Stimulated activated CD4-positive, alpha-beta T cell treated with anti-CD3 and anti-CD28 coated beads, Interleukin-15, amount 100 ng/mL, for 48 hours (primary cell): ENCODE measurements around the gene TUBG1.
"Not testable (repeated sequence)": the region's sequence is repeated elsewhere in the genome, so short reads cannot be mapped to it uniquely, and the experiment has no call there.

Experiments used
- DNase-seq, 2 donors: peaks; one replicate each; pipeline ENCODE4 v3.0.0-alpha.2; 2020; ENCODE audit warnings: low read depth in 2 of 2

The TUBG1 gene

DNA sequence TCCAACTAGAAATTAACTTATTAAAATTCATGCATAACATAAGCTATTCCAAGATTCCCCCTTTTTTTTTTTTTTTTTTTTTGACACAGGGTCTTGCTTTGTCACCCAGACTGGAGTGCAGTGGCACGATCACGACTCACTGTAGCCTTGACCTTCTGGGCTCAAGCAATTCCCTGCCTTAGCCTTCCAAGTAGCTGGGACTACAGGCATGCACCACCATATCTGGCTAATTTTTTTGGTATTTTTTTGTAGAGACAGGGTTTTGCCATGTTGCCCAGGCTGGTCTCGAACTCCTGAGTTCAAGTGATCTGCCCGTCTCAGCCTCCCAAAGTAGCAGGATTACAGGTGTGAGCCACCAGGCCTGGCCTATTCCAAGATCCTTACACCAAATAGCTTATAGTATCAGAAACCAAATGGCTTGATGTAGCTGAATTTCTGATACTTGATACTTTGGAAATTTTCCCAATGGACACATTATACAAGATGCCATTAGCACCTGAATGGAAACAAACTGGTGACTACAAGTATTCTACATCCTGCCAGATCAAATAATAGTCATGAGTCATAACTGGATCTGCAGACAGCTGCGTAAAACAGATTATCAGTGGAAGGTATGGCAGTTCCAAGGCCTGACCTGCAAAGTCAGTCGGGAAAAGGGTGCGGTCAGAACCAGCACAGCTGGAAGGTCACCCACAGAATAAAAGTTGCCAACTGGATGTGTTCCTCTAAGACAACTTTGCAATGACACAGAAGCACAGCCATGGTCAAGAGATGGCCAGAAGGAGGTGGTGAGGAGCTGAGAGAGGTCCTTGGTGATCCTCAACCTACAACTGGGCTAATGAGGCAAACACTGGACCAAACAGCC, 14.5 kb downstream of the TUBG1 start:
- no peak for DNase-seq

DNA sequence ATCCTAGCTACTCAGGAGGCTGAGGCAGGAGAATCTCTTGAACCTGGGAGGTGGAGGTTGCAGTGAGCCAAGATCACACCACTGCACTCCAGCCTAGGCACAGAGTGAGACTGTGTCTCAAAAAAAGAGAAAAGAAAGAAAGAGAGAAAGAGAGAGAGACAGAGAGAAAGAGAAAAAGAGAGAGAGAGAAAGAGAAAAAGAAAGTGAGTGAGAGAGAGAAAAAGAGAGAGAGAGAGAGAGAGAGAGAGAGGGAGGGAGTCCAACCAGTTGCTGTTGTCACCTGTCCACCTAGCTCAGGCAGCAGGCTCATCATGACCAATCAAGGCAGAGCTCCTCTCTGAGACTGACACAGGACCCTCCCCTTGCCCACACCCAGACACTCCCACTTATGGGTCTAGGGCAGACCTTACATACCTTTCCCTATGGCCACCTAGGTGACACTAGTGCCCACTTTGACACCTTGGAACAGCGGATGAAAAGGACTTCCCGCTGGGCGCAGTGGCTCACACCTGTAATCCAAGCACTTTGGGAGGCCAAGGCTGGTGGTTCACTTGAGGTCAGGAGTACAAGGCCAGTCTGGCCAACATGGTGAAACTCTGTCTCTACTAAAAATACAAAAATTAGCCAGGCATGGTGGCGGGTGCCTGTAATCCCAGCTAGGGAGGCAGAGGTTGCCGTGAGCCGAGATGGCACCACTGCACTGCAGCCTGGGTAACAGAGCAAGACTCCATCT, 17.7 kb downstream of the TUBG1 start:
- DNase-seq = not testable (repeated sequence)

DNA sequence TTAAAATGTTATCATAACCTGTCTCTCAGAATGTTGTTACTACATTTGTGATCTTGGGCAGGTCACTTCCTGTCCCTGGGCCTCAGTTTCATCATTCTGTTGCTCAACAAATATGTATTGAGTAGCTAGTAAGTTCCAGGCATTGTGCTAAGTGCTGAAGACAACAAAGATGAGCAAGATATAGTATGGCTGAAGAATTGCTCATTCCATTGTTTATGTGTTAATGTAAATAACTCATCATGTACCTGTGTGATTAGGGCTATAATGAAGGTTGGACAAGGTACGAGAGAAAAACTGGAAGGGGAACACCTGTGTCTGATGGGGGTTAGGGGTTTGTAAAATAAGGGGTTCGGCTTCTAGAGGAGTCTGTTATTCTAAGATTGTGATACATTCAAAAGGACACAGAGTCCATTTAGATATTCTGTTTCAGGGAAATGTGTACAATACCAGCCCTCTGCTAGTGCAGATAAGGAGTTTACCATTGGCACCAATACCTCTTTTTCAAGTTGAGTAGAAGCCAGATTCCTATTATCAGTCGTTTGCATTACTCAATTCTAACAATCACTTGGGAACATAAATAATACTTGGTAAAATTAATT, 20.0 kb downstream of the TUBG1 start:
- DNase-seq = no peak

DNA sequence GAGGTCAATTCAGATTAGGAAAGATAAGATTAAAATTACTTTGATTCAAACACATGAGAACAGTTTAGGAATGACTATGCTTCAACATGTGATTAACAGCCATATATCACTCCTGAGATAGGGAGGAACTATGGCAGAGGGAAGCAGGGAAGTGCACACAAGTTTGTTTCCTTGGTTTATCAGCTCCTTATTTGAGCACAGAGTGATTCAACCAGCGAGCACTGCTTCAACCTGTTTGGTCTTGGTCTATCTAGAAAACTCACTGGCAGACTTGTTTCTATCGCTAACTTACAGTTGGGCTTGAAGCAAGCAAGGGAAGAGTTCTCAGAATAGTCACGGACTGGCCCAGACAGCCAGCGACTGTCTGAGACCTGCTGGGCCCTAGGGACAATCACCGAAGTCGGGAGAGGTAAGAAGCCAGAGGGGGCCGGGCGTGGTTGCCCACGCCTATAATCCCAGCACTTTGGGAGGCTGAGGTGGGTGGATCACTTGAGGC, 23.5 kb downstream of the TUBG1 start:
- DNase-seq = no peak

DNA sequence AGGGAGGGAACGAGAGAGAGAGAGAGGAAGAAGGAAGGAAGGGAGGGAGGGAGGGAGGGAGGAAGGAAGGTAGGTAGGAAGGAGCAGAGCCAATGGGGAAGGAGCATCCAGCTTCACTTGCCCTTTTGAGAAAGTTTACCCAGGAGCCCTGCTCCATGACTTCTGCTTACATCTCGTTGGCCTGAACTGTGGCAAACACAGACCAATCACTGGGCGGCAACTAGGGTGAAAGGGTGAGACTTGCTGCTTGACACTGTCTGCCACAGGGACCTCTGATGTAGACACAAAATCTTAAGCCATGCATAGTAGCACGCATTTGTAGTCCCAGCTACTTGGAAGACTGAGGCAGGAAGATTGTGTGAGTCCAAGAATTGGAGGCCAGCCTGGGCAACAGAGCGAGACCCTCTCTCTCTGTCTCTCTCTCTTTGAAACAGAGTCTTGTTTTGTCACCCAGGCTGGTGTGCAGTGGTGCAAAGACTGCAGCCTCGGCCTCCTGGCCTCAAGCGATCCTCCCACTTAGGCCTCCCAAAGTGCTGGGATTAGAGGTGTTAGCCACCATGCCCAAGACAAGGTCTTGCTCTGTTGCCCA, 30.1 kb downstream of the TUBG1 start:
- DNase-seq = no peak

DNA sequence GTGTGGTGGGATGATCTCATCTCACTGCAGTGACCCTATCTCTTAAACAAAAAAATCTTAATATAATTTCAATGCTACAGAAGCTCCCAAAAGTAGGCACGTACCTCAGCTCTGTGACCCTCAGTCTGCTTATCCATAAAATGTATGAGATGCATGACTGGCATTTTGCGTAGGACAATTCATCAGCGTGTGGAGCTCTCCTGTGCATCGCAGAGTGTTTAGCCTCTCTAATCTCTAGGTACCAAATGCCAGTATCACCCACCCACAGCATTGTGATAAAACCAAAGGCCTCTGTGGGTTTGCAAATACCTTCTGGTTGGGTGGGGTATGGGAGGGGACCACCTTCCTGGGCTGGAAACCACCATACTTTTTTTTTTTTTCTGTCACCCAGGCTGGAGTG, 30.6 kb downstream of the TUBG1 start:
- no peak for DNase-seq

DNA sequence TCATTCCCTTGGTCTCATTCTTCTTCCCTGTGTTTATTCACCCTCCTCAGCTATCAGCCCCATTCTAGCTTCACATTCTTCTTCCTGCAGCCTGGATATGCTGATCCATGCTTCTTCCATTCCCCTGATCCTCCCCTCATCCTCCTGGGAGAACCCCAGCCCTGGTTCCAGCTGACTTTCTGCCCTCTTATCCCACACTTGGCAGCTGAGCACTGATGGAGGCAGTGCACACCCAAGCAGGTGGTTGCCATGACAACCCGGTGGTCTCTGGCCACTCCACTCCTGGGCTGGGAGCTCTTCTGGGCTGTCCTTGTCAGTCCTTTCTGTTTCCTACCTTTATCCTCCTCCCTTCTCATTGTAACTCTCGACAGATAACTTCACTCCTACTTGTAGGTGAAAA, 32.9 kb downstream of the TUBG1 start:
- no peak for DNase-seq

DNA sequence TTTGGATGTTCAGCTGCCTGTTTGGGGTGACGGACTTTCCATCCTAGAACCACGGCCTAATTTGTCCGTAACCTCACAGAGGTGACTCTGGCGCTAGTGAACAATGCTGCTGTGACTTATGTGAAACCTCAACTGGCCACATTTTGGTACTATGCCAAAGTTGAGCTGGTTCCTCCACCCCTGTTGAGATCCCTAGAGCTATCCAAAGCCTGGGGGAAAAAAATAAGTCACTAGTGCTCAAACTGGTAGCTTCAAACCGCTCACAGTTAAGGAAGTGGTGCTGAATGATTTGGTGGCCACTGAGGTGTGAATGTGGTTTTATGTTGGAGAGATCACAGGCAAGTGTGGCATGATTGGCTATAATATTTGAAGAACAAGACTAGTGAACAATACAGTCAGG, 38.3 kb downstream of the TUBG1 start:
- DNase-seq = no peak

DNA sequence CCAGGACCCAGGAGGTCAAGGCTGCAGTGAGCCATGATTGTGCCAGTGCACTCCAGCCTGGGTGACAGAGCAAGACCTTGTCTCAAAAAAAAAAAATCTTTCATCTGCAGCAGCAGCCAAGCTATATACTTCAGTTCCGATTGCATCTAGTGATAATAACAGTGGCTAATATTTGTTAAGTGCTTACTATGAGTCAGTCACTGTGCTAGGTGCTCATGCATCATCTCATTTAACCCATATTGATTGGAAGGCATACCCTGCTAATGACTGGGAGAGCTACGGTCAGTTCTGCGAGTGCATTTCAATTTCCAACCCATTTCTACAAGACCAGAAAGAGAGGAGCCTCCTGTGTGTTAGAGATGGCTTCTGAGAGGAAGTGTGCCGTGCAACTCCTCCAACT, 41.9 kb downstream of the TUBG1 start:
- DNase-seq = no peak

DNA sequence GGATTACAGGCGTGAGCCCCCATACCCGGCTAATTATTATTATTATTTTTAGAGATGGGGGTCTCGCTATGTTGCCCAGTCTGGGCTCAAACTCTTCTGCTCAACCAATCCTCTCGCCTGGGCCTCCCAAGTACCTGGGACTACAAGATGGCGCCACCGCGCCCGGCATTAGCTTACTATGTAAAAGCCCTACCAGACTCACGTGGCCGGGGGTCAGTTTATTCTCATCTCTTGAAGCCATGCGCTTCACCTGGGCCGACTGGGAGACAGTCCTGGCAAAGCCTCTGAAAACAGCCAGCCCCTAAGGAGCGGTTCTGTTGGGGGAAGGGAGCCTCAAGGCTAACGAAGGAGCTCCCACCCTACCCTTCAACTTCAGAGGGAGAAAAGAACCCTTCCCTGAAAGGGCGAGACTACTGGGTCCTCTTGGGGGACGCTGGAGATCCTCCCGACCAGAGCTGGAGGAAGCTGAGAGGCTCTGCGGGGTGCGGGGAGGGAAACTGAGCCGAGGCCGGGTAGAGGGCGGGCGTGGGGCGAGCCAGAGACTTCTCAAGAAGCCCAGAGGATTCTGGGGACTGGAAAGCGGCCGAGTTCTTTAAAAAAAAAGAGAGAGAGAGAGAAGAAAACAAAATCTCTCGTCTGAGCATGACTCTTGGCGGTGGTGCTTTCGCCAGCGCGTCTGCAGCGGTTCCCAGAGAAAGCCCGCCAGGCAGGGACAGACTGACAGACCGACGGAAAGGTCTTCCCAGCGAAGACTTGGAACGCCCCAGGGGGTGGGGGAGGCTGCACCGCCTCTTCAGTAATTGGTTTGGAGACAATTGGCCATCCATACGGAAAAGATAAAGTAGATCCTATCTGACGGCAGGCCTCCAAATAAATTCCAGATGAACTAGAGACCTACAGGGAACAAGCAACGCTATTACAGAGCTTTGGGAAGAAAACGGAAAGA, 44.0 kb downstream of the TUBG1 start:
- no peak for DNase-seq

DNA sequence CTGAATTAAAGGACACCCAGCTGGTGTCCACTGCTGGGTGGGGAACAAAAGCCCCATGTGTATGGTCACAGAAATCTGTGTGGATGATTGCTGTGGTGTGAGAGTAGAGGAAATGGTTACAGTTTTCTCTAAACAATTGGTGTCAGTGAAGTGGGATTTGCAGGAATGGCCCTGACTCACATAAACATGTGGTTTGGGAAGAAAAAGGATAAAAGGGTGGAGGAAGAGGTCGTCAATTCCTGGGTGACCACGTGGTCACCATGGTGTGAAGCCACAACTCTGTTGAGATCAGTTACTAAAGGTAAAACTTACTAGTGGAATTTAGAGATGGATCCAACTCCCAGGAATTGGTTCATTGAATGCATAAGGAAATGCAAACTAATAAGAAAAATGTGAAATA, 46.0 kb downstream of the TUBG1 start:
- DNase-seq = no peak

DNA sequence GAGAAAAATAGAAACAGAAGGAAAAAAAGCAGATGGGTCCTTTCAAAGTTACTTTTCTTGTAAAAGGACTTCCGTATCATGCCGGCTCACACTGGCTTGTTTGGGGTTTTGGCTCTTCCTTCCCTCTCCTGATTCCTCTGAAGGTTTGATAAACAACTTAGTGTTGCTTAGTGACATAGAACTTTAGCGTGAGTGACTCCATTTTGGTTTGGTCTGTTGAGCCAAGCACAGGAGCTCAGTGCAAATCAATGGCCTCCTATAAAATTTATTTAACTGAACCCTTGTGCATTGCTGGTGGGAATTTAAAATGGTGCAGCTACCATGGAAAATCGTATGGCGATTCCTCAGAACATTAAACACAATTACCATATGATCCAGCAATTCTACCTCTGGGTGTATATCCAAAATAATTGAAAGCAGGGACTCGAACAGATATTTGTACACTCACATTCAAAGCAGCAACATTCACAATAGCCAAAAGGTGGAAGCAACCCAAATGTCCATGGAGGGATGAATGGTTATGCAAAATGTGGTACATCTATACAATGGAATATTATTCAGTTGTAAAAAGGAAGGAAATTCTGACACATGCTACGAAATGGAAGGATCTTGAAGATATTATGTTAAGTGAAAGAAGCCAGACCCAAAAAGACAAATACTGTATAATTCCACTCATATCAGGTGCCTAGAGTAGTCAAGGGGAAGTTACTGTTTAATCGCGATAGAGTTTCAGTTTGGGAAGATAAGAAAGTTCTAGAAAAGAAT, 48.5 kb downstream of the TUBG1 start:
- no peak for DNase-seq

DNA sequence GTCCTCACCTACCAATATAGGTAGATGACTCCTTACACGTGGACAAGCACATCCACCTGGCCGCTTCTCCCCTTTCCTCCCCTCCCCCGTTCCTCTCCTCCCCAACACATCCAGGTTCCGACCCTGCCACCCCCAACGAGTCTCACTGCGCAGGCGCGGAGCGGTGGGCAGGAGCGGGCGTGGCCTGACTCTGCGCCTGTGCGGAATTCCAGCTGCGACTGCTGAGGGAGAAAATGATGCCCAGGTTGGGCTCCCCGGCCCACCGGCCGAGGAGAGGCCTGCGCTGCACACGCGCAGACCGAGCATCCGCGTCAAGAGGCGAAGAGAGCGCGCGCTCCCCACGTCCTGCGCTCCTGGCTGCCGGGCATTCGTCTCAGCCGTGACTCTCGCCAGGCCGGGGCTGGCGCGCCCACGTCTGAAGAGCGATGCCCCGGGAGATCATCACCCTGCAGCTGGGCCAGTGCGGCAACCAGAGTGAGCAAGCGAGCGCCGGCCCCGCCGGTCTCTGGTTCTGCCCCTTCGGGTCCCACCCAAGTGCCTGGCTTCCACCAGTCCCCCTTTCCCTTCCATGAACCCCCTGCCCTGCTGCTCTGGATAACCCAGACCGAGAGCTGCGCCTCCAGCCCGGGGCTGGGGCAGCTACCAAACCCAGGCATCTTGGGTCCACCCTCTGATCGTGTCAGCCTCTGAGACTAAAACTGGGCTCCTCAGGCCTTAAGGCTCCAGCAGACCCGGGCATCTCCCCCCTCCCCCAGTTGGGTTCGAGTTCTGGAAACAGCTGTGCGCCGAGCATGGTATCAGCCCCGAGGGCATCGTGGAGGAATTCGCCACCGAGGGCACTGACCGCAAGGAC, 49.8 kb downstream of the TUBG1 start, which contains the start of gene TUBG2:
Gene TUBG2 (plus strand): TSS at position 206 of the 853 bp plus-strand sequence. CDS start 220 bp downstream, at position 426.
- peak; percentile 59 to 72 for DNase-seq

DNA sequence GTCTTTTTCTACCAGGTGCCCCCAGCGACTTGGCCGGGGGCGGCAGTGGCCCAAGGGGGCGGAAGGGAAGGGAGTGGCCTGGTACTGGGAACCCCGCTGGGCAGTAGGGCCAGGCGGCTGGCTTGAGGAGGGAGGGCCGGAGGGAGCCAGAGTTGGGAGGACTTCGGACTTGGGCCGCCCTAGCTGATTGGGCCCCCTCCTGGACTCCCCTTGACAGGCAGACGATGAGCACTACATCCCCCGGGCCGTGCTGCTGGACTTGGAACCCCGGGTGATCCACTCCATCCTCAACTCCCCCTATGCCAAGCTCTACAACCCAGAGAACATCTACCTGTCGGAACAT, 50.4 kb downstream of the TUBG1 start:
- DNase-seq = not testable (repeated sequence)

DNA sequence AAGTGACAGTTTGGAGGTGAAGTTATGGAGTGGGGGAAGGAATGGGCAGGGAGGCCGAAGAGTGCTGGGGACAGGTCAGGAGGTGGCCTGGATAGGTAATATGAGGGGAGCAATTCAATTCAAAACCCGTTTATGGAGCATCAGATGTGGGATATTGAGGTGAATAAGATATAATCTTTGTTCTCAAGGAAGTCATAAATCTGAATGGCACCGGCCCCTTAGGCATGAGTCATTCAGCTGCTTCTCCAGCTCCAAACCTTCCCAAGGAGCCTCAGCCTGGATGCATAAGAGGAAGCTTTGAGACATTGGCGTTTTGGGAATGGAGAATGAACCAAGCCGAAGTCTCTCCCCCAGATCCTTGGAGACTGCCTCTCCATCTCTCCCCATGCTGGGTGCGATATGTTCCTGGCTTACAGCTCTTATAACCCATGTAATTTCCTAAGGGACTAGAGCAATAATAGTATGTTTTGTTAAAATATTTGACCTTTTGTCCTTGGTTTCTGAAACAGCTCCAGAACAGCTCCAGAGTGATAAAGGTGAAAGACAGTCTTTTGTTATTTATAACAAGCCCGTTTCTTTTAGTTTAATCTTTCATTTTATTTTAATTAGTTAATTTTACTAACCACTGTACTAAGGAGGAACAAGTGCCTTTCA, 51.3 kb downstream of the TUBG1 start:
- no peak for DNase-seq
